ENCODE data around the gene RGR. TPM values are rescaled to one million over a fixed set of nuclear protein-coding genes. Genes with fewer than 3 reads are reported as not detected.

RGR gene
- total RNA-seq, 4 donors from 2014 or later = 1.1 to 2.6 TPM; not detected in 2

GRCh38 chr10:84232376-84232775 is 12.5 kb upstream of the RGR start:
- Histone ChIP-seq H3K36me3 (no peaks in the 10 kb centered on the region), H3K9me3 (no peaks in the 10 kb centered on the region), H3K4me1 (no peaks in the 10 kb centered on the region), H3K4me3 (no peak overlapping the region), H3K27me3 (peaks cover 30% of the 10 kb centered on the region), H3K27ac (no peak overlapping the region)
- 69 to 100% methylated on average over 3 to 4 of the region's 10 CpGs for WGBS, 2 donors (ENCODE audit: low coverage in 1 of 2)
- TF ChIP-seq, protein P1, sequence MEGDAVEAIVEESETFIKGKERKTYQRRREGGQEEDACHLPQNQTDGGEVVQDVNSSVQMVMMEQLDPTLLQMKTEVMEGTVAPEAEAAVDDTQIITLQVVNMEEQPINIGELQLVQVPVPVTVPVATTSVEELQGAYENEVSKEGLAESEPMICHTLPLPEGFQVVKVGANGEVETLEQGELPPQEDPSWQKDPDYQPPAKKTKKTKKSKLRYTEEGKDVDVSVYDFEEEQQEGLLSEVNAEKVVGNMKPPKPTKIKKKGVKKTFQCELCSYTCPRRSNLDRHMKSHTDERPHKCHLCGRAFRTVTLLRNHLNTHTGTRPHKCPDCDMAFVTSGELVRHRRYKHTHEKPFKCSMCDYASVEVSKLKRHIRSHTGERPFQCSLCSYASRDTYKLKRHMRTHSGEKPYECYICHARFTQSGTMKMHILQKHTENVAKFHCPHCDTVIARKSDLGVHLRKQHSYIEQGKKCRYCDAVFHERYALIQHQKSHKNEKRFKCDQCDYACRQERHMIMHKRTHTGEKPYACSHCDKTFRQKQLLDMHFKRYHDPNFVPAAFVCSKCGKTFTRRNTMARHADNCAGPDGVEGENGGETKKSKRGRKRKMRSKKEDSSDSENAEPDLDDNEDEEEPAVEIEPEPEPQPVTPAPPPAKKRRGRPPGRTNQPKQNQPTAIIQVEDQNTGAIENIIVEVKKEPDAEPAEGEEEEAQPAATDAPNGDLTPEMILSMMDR (IDR thresholded peaks at IDR 0.05) = no peak
- TF ChIP-seq POLR2A (IDR thresholded peaks at IDR 0.05) (no peak), POLR2AphosphoS5 (IDR thresholded peaks at IDR 0.05) (no peak), EP300 (IDR thresholded peaks at IDR 0.05) (no peak)
- ATAC-seq = no peak

GRCh38 chr10:84233940-84234339 is 10.9 kb upstream of the RGR start:
- Histone ChIP-seq H3K4me1 (no peaks in the 10 kb centered on the region), H3K27ac (no peak overlapping the region), H3K27me3 (peaks cover 44% of the 10 kb centered on the region), H3K4me3 (no peak overlapping the region), H3K36me3 (no peaks in the 10 kb centered on the region), H3K9me3 (no peaks in the 10 kb centered on the region)
- TF ChIP-seq POLR2AphosphoS5 (IDR thresholded peaks at IDR 0.05) (no peak), POLR2A (IDR thresholded peaks at IDR 0.05) (no peak)
- ATAC-seq = no peak
- WGBS, 2 donors (ENCODE audit: low coverage in 1 of 2) = 40% methylated on average over 1 of the region's 4 CpGs; no CpG with 5 or more reads in 1 of the 2 donors

DNA sequence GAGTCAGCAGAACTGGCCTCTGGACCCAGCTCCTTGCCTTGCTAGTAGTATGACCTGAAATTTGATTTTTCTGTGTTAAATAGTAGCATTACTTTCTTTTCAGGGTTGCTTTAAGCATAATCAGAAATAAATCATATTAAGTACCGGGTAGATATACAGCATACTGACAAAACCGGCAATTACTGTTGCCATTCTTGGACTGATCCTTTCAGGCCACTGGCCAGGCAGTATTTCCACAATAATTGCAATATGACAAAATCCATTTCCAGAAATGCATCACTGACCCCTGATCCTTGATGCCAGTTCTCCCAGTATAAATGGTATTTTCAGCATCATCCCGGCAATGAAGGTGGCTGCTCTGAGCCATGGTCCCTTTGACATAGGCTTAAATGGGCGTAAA is 10.4 kb upstream of the RGR start:
- WGBS, 2 donors (ENCODE audit: low coverage in 1 of 2) = 80 to 100% methylated on average over 2 to 4 of the region's 4 CpGs
- ATAC-seq = no peak
- no peaks in the 10 kb centered on the region for H3K4me1 ChIP-seq
- no peak overlapping the region for H3K4me3 ChIP-seq
- no peak for TF ChIP-seq POLR2AphosphoS5 (IDR thresholded peaks at IDR 0.05)
- TF ChIP-seq, protein P1 (IDR thresholded peaks at IDR 0.05) = no peak
- TF ChIP-seq EP300 (IDR thresholded peaks at IDR 0.05) = no peak
- no peak for TF ChIP-seq POLR2A (IDR thresholded peaks at IDR 0.05)
- no peaks in the 10 kb centered on the region for H3K9me3 ChIP-seq
- peaks cover 44% of the 10 kb centered on the region for H3K27me3 ChIP-seq
- no peak overlapping the region for H3K27ac ChIP-seq
- H3K36me3 ChIP-seq = no peaks in the 10 kb centered on the region

GRCh38 chr10:84235096-84235495 is 9.8 kb upstream of the RGR start:
- Histone ChIP-seq H3K4me1 (no peaks in the 10 kb centered on the region), H3K27ac (no peak overlapping the region), H3K9me3 (no peaks in the 10 kb centered on the region), H3K4me3 (no peak overlapping the region), H3K36me3 (no peaks in the 10 kb centered on the region), H3K27me3 (peaks cover 44% of the 10 kb centered on the region)
- no peak for ATAC-seq
- TF ChIP-seq POLR2A (IDR thresholded peaks at IDR 0.05) (no peak), EP300 (IDR thresholded peaks at IDR 0.05) (no peak), POLR2AphosphoS5 (IDR thresholded peaks at IDR 0.05) (no peak)
- TF ChIP-seq, protein P1 (IDR thresholded peaks at IDR 0.05) = no peak
- 65 to 75% methylated on average over 3 to 4 of the region's 4 CpGs for WGBS, 2 donors (ENCODE audit: low coverage in 1 of 2)

- 70 to 93% methylated on average over 2 to 3 of the region's 6 CpGs for WGBS, 2 donors (ENCODE audit: low coverage in 1 of 2)
- TF ChIP-seq POLR2A (IDR thresholded peaks at IDR 0.05) (no peak), EP300 (IDR thresholded peaks at IDR 0.05) (no peak), POLR2AphosphoS5 (IDR thresholded peaks at IDR 0.05) (no peak)
- TF ChIP-seq, protein P1 (IDR thresholded peaks at IDR 0.05) = no peak
- H3K4me3 ChIP-seq = no peak overlapping the region
- no peaks in the 10 kb centered on the region for H3K36me3 ChIP-seq
- no peak for ATAC-seq
- H3K9me3 ChIP-seq = no peaks in the 10 kb centered on the region
- no peaks in the 10 kb centered on the region for H3K4me1 ChIP-seq
- H3K27ac ChIP-seq = no peak overlapping the region
- H3K27me3 ChIP-seq = peaks cover 44% of the 10 kb centered on the region
Observed at GRCh38 chr10:84236807-84237198, 8.1 kb upstream of the RGR start.

All from gastroesophageal sphincter (tissue), 4 donors.